Stimulated activated CD4-positive, alpha-beta T cell treated with anti-CD3 and anti-CD28 coated beads, Interleukin-1b, Interleukin-23, amount 100 ng/mL, for 1 hour (primary cell): ENCODE data around the gene CCL22.
"Not testable (repeated sequence)": the region's sequence is repeated elsewhere in the genome, so short reads cannot be mapped to it uniquely, and the experiment has no call there.

Experiments
- DNase-seq, 2 donors: peaks; one replicate each; pipeline ENCODE4 v3.0.0-alpha.2; 2020; ENCODE audit warnings: low read depth in 2 of 2

CCL22 gene

DNA sequence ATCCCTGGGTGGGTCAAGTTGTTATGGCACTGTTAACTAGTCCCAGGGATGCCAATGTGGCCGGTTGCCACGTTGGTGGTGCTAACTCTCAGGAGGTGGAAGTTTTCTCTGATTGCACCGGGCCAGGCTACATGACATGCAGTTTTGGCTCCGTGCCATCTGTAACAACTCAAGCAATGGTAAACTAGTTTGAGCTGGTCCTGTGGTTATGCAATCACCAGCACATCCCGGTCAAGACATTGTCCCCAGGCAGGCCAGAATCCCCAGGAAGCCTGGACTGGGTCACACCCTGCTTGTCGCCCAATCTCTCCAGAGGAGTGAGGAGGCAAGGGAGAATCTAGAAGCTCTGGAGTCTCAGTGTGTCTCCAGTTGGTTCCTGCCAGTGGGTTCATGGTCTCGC lies 35.9 kb downstream of the CCL22 start:
- DNase-seq: no peak

DNA sequence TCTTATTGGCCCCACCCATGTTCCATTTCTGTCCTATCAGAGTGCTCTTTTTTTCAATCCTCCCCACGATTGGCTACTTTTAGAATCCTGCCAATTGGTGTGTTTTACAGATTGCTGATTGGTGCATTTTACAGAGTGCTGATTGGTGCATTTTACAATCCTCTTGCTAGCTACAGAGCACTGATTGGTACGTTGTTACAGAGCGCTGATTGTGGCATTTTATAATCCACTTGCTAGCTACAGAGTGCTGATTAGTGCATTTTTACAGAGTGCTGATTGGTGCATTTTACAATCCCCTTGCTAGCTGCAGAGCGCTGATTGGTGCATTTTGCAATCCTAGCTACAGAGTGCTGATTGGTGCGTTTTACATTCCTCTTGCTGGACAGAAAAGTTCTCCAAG lies 36.4 kb downstream of the CCL22 start:
- no peak for DNase-seq

DNA sequence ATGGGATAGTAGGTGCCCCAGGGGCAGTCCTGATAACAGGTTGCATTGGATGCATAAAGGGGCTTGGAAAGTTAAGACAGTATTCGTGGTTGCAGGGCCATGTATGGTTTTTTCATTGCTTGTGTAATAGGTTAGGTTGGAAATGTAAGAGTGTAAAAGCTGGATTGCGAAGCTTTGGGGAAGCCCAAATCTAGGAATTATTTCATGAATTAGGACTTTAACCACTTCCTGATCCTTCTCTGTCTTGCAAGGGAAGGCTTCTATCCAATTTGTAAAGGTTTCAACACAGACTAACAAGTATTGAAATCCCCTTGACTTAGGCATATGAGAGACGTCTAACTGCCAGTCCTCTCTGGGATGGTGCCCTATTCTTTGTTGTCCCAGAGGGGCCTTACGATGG lies 38.2 kb downstream of the CCL22 start:
- DNase-seq: no peak

DNA sequence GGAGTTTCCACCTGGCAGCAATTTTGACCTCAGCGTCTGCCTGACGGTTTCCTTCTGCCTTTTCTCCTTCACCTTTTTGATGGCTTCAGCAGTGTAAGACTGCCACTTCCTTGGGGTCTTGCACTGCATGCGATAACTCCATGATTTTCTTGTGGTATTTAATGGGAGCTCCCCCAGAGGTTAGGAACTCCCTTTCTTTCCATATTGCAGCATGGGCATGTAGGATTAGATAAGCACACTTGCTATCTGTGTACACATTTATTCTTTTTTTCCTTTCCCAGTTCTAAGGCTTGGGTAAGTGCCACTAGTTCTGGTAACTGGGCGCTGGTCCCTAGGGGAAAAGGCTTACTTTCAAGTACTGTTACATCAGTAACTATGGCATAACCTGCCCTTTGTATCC lies 38.9 kb downstream of the CCL22 start:
- DNase-seq: not testable (repeated sequence)

DNA sequence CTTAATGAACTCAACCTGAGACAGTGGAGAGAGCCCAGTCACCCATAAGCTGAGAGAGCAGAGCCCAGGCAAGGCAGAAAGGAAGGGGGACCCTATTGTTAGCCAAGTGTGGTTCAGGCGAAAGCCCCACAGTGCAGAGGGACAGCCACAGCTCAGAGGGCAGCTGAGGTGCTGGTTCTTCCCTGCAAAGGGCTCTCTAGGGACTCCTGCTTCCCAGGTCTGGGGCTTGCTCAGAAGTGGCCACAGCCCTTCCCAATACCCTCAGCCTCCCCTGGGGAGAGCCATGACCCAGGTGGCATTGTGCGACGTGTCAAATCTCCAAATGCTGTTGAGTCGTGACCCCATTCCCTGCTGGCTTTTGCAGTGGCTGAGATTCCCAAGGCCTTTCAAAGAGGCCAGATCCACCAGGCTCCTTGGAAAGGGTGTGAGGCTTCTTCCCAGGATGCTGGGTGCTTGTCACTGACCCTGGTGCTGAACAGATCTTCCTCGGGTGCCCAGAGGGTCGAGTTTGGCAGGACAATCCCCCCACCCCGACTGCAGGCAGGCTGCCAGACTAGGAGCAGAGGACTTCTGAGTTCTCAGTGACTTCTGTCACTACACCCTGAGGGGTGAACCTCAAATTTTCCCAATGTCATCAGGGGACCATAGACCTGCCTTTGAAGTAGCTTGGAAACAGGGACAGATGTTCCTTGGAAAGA lies 43.5 kb downstream of the CCL22 start:
- DNase-seq: no peak

DNA sequence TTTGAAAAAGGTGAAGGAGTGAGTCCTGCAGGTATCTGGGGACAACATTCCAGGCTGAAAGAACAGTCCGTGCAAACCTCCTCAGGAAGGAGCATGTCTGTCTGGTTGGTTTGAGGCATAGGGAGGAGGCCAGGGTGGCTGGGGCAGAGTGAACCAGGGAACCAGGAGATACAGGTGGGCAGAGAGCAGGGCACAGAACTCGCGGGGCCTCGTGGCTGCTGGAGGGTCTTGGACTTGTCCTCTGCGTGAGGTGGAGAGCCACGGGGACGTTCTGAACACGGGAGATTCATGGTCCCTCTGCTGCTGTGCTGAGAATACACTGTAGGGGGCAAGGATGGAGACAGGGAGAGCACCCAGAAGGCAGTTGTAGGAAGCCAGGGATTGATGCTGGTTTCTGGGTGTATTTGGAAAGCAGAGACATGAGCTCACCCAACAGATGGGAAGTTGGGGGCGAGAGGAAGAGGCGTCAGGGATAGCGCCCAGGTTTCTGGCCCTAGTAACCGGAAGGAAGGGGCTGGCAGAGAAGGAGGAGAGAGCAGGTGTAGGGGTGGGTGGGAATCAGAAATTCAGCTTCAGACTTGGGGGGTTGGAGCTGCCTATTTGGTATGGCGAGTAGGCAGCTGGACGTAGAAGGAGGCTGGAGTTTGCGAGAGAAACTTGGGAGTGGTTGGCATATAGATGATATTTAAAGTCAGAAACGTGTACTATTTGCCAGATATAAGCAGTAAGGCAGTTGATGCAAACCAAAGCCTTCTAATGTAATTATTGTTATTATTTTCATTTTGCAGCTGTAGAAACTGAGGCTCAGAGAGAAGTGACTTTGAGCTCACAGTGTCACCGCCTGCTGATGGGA lies 45.6 kb downstream of the CCL22 start, which contains the start of gene CCL17:
Gene CCL17, plus strand, starts transcription at position 803 of the 853 bp plus-strand sequence. CDS start 9,166 bp downstream, outside the sequence.
- no peak for DNase-seq

DNA sequence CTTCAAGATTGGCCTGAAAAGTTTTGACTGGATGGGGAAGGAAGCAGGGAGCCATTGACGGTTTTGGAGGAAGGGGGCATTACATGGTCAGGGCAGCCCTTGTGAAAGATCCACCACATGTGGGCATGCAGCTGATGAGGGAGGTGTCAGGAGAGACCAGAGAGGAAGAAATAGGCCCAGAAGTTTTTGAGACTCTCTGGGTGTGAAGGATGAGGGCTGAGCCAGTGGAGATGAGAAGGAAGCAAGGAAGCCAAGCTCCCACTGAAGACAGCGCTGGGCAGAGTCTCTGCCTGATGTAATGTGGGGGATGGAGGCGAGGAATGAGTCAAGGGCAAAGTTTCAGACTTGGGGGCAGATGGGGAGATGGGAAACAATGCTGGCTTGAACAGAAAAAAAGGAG lies 46.5 kb downstream of the CCL22 start:
- no peak for DNase-seq

DNA sequence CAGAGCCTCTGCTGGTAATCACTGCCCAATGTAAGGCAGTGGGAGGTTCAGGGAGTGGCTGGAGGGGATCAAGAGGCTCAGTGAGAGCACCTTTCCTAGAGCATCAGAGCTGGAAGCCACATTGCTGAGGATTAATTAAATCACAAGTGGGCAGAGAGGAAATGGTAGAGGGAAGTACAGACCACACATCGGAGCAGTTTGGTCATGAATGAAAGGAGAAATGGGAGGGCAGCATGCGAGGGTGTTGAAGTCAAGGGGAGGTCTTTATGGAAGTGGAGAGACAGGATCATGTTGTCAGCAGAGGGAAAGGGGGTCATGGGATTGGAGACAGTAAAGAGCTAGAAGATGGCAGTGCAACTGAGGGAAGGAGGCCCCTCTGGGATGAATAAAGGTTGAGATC lies 48.3 kb downstream of the CCL22 start:
- no peak for DNase-seq

DNA sequence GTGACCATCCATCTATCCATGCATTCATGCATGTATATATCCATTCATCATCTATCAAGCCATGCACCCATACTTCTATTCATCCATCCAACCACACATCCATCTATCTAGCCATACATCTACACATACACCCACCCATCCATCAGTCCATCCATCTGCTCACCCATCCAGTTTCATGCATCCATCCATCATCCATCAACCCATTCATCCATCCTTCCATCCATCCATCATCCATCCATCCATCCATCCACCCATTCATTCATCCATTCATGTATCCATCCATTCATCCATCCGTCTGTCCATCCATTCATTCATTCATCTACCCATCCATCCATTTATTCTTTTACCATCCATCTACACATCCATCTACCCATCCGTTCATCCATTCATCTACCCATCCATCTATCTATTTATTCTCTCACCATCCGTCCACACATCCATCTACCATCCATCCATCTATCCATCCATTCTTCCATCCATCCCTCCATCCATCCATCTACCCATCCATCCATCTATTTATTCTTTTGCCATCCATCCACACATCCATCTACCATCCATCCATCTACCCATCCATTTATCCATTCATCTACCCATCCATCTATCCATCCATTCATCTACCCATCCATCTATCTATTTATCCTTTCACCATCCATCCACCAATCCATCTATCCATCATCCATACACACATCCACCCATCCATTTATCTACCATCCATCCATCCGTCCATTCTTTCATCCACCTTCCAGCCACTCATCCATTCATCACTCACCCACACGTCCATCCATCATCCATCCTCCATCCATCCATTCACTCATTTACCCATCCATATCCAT lies 49.2 kb downstream of the CCL22 start:
- no peak for DNase-seq

DNA sequence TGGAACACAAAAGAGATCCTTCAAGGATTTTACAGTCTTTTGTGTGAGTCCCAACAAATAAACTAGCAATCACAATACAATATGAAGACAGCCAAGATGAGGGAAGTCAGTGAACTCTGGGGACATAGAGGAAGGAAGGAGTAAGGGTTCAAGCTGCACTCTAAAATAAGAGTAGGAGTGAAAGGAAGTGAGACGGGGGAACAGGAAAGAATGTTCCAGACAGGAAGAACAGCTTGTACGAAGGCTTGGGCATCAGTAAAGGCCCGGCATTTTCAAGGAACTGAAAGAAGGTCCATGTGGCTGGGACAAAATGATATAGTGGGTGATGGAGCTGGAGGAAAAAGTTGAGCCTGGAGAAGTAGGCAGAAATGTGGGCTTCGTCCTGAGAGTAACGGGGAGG lies 50.5 kb downstream of the CCL22 start:
- DNase-seq: no peak

DNA sequence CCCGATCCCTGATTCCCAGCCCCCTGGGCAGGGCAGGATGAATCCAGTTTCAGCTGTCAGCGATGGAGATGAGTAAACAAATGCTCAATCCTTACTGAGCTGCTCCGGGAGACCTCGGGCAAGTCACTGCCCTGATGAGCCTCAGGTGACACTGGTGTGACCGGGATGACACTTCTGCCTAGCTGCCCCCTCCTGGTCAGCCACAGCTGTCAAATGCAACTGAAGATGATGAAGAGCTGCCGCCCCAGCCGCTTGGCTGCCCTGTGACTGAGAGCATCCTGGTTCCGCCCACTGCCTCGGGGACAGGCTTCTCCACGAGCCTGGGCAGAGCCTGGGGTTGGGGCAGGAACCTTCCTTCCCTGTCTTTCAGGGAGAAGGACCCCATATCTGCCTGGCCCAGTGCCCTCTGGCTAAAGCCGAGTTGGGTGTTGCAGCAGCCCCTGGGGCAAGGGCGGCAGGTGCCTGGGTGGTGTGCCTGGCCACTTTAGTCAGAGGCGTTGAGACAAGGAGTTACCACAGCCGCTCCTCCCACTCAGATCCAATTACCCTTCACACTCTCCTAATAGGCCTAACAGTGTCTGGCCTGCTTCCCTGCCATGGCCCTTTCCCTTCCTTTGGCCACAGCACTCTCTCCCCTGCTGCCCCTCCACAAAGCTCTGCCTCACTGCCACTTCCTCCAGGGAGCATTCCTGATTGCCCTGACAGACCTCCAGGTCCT lies 51.4 kb downstream of the CCL22 start:
- no peak for DNase-seq

DNA sequence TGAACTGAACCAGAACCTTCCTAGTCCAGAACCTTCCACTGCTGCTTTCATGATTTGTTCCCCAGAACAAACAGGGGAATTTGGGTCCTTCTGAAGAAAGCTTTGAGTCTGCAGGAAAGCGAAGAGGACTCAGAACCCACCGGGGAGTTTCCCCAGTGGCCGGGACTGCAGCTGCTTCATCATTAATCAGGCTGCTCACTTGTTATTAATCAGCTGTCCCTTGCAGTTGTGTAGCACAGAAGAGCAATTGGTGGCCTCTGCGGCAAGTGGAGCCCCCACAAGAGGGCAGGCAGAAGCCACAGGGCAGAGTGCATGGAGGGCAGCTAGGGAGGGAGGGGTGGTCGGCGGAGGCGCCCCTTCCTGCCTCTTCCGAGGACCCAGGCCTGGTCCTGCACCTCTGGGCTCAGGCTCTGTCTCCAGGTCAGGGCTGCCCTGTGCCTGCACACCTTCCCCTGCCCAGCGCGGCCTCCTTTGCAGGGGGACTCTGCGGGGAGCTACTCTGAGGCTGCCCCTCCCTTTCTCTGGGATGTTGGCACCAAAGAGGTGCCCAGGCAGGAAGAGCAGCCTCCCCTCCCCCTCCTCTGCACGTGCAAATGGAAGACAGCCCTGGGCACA lies 52.9 kb downstream of the CCL22 start:
- no peak for DNase-seq

DNA sequence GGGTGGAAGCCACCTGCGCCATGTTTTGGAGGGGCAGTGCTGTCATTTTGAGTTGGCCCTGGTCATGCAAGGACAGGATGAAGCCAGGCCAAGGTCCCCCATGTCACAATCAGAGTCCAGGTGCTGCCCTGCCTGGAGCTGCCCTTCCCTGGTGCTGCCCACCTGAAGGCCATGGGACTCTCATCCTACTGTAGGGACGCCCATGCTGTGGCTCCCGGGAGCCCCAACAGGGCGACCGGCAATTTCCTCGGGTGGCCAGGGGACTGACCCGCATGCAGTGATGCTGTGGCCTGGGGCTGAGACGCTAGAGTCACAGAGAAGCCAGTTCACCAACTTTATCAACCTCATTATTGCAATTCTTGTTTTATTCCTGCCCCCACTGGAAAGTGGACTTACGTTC lies 54.0 kb downstream of the CCL22 start:
- DNase-seq: no peak

DNA sequence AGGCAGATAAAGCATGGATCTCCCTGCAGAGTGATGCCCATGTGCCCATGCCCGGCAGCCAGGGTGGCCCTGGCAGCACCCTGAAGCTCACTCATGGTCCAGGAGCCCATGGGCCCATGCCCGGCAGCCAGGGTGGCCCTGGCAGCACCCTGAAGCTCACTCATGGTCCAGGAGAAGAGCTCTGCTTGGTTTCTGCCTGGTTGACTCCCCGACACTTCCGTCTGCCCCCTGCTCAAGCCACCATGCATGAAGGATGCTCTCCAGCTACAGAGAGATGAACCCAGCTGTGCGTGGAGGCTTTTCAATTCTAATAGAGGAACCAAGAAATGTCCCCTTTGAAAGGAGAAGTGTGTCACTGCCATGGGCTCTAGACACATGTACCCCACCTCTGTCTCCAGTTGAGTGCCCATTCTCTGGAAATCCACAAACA lies 54.7 kb downstream of the CCL22 start:
- no peak for DNase-seq

DNA sequence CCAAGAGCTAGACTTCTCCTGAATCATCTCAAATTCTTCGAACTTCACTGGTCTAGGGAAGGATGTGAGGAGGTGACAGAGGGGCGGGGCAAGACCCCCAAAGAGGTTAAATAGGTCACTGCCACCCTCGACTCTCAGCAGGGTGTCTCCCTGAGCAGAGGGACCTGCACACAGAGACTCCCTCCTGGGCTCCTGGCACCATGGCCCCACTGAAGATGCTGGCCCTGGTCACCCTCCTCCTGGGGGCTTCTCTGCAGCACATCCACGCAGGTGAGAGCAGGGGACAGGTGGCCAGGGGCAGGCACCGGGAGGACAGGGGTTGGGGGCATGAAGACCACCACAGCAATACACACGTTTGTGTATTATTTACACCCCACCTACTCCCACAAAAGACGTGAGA lies 55.1 kb downstream of the CCL22 start:
- no peak for DNase-seq
